Hematopoietic multipotent progenitor cell treated with erythropoietin and hydrocortisone succinate and interleukin-3 and kit ligand, for 15 days (in vitro differentiated cells): Measurements from ENCODE around the gene DUOXA1.
"Not testable (repeated sequence)": the region's sequence is repeated elsewhere in the genome, so short reads cannot be mapped to it uniquely, and the experiment has no call there.

Experiments used
- DNase-seq: peaks from one replicate; pipeline ENCODE4 v3.0.0-alpha.2; 2015; ENCODE audit warnings: low spot score

Gene DUOXA1

GRCh38 chr15:45089712-45090373 lies 39.8 kb downstream of the DUOXA1 start:
- no peak for DNase-seq

- no peak for DNase-seq
These were observed 40.6 kb downstream of the DUOXA1 start for GRCh38 chr15:45088801-45089711.

GRCh38 chr15:45087513-45087912 lies 42.2 kb downstream of the DUOXA1 start:
- no peak for DNase-seq

GRCh38 chr15:45084163-45084562 lies 45.5 kb downstream of the DUOXA1 start:
- no peak for DNase-seq

- DNase-seq: no peak
These were observed 46.5 kb downstream of the DUOXA1 start for GRCh38 chr15:45083223-45083622.

- DNase-seq: not testable (repeated sequence)
These were observed 47.3 kb downstream of the DUOXA1 start for GRCh38 chr15:45082412-45082811.

GRCh38 chr15:45080593-45080992 lies 49.1 kb downstream of the DUOXA1 start:
- not testable (repeated sequence) for DNase-seq

- DNase-seq: not testable (repeated sequence)
These were observed 49.9 kb downstream of the DUOXA1 start for GRCh38 chr15:45079628-45080246.

GRCh38 chr15:45079201-45079600 lies 50.5 kb downstream of the DUOXA1 start:
- DNase-seq: not testable (repeated sequence)

GRCh38 chr15:45077391-45077790 lies 52.3 kb downstream of the DUOXA1 start:
- not testable (repeated sequence) for DNase-seq

GRCh38 chr15:45075440-45076320 lies 54.0 kb downstream of the DUOXA1 start:
- not testable (repeated sequence) for DNase-seq

- DNase-seq: not testable (repeated sequence)
These were observed 56.1 kb downstream of the DUOXA1 start for GRCh38 chr15:45073602-45074001.

- DNase-seq: not testable (repeated sequence)
These were observed 59.7 kb downstream of the DUOXA1 start for GRCh38 chr15:45069942-45070360.
